DND-41 (cell line): ENCODE measurements around the gene CDC6.

Experiments used
- ATAC-seq: fragments of 200-7000 bp; cut with Tn5 transposase; 3 replicates; pipeline ENCODE4 v1.9.1; 2021; ENCODE audit warnings: low read depth; ENCODE audit not compliant: insufficient read depth
- DNase-seq: peaks from one replicate; pipeline ENCODE4 v3.0.0-alpha.2; 2020
- H2AFZ ChIP-seq: 2 replicates; pipeline ENCODE4 v1.6.0; 2012; ENCODE audit warnings: low read depth, low read length
- H3K27ac ChIP-seq: 2 replicates; pipeline ENCODE4 v1.5.1; 2012; ENCODE audit warnings: low read length, inconsistent platforms
- H3K27me3 ChIP-seq: fragments of 200-600 bp; sonication (generic); 2 replicates; pipeline ENCODE4 v1.6.0; 2012; ENCODE audit warnings: low read length, mild to moderate bottlenecking, inconsistent platforms; ENCODE audit not compliant: insufficient read depth, poor library complexity
- H3K36me3 ChIP-seq: 2 replicates; pipeline ENCODE4 v1.5.1; 2012; ENCODE audit warnings: low read length, inconsistent platforms; ENCODE audit not compliant: insufficient read depth
- H3K4me1 ChIP-seq: 2 replicates; pipeline ENCODE4 v1.5.1; 2012; ENCODE audit warnings: mild to moderate bottlenecking, low read length; ENCODE audit not compliant: insufficient read depth
- H3K4me2 ChIP-seq: 2 replicates; pipeline ENCODE4 v1.6.0; 2012; ENCODE audit warnings: mild to moderate bottlenecking, moderate library complexity, low read length, inconsistent platforms; ENCODE audit not compliant: insufficient read depth
- H3K4me3 ChIP-seq, 2 experiments: fragments of 200-600 bp in 1 of 2; shearing (Covaris generic) in 1 of 2; 2 replicates each; pipeline ENCODE4 v1.5.1; 2012 to 2016; ENCODE audit warnings: inconsistent platforms in 2 of 2, low read length in 2 of 2, mild to moderate bottlenecking in 2 of 2, low read depth in 1 of 2, moderate library complexity in 1 of 2
- H3K79me2 ChIP-seq: 2 replicates; pipeline ENCODE4 v1.6.0; 2012; ENCODE audit warnings: low read length, inconsistent platforms; ENCODE audit not compliant: insufficient read depth
- H3K9ac ChIP-seq: 2 replicates; pipeline ENCODE4 v1.6.0; 2012; ENCODE audit warnings: low read depth, mild to moderate bottlenecking, inconsistent platforms, low read length, moderate library complexity
- H3K9me3 ChIP-seq: 2 replicates; pipeline ENCODE4 v1.5.1; 2012; ENCODE audit warnings: low read length, moderate library complexity, mild to moderate bottlenecking, inconsistent platforms; ENCODE audit not compliant: insufficient read depth, severe bottlenecking
- H4K20me1 ChIP-seq: 2 replicates; pipeline ENCODE4 v1.6.0; 2012; ENCODE audit warnings: low read length; ENCODE audit not compliant: insufficient read depth
- CTCF ChIP-seq: IDR thresholded peaks from 2 replicates; pipeline ENCODE4 v1.5.1; 2012; ENCODE audit warnings: borderline replicate concordance, low read length, moderate library complexity, mild to moderate bottlenecking; ENCODE audit not compliant: poor library complexity, severe bottlenecking; ENCODE audit errors: extremely low read depth
- EZH2 ChIP-seq: IDR thresholded peaks from 3 replicates; pipeline ENCODE4 v1.6.1; 2012; ENCODE audit warnings: borderline replicate concordance, low read depth, mild to moderate bottlenecking, moderate library complexity, low read length, inconsistent platforms; ENCODE audit not compliant: severe bottlenecking

Gene CDC6

GRCh38 chr17:40283662-40284061, 4.0 kb upstream of the CDC6 start:
- no peaks in the 10 kb centered on the region for H3K27me3 ChIP-seq
- no peak overlapping the region for H3K27ac ChIP-seq
- H2AFZ ChIP-seq, result no peak overlapping the region
- H3K4me3 ChIP-seq, result no peak overlapping the region
- no peaks in the 10 kb centered on the region for H3K9me3 ChIP-seq
- ATAC-seq, result no peak
- peaks cover 10% of the 10 kb centered on the region for H3K79me2 ChIP-seq
- H4K20me1 ChIP-seq, result peaks cover under 1% of the 10 kb centered on the region; the same call in 1 of the 2 replicates
- TF ChIP-seq EZH2 (no peak), CTCF (no peak)
- no peak for DNase-seq
- peaks cover 24% of the 10 kb centered on the region for H3K36me3 ChIP-seq
- no peak overlapping the region for H3K9ac ChIP-seq
- peaks cover 10% of the 10 kb centered on the region for H3K4me1 ChIP-seq
- no peak overlapping the region for H3K4me2 ChIP-seq

GRCh38 chr17:40284085-40284713, 3.5 kb upstream of the CDC6 start:
- peaks cover 16% of the 10 kb centered on the region for H3K79me2 ChIP-seq
- H3K27me3 ChIP-seq, result no peaks in the 10 kb centered on the region
- no peaks in the 10 kb centered on the region for H3K9me3 ChIP-seq
- ATAC-seq (no peak), DNase-seq (no peak)
- no peak overlapping the region for H3K9ac ChIP-seq
- peaks cover 6% of the 10 kb centered on the region; the same call in 1 of the 2 replicates for H4K20me1 ChIP-seq
- H3K4me1 ChIP-seq, result peaks cover 16% of the 10 kb centered on the region
- H3K36me3 ChIP-seq, result peaks cover 24% of the 10 kb centered on the region
- TF ChIP-seq EZH2 (no peak), CTCF (no peak)
- H2AFZ ChIP-seq, result no peak overlapping the region
- H3K4me3 ChIP-seq, result no peak overlapping the region
- no peak overlapping the region for H3K4me2 ChIP-seq
- H3K27ac ChIP-seq, result no peak overlapping the region

- H3K36me3 ChIP-seq, result peaks cover 28% of the 10 kb centered on the region
- H3K27me3 ChIP-seq, result no peaks in the 10 kb centered on the region
- TF ChIP-seq EZH2, result no peak
- no peak for TF ChIP-seq CTCF
- H3K9me3 ChIP-seq, result no peaks in the 10 kb centered on the region
- DNase-seq (no peak), ATAC-seq (no peak)
- peaks cover 21% of the 10 kb centered on the region; the same call in 1 of the 2 replicates for H4K20me1 ChIP-seq
- peaks cover 38% of the 10 kb centered on the region for H3K4me1 ChIP-seq
- no peak overlapping the region for H2AFZ ChIP-seq
- H3K27ac ChIP-seq, result no peak overlapping the region
- peaks cover 38% of the 10 kb centered on the region for H3K79me2 ChIP-seq
- no peak overlapping the region for H3K4me3 ChIP-seq
- H3K9ac ChIP-seq, result peak overlapping the region; percentile 53
- peak overlapping the region; percentile 92; the same call in 1 of the 2 replicates for H3K4me2 ChIP-seq
Measured at GRCh38 chr17:40286473-40286872, 1.2 kb upstream of the CDC6 start.

GRCh38 chr17:40287159-40287493, 553 bp upstream of the CDC6 start:
- peak overlapping the region; percentile 77 for H3K27ac ChIP-seq
- no peak for DNase-seq
- peak overlapping the region; percentile 15 to 65; a peak in 3 of 4 replicates for H3K4me3 ChIP-seq
- H3K9me3 ChIP-seq, result no peaks in the 10 kb centered on the region
- peak overlapping the region; percentile 92 for H3K4me2 ChIP-seq
- H3K9ac ChIP-seq, result peak overlapping the region; percentile 53
- peak overlapping the region; percentile 96 for H2AFZ ChIP-seq
- H3K36me3 ChIP-seq, result peaks cover 35% of the 10 kb centered on the region
- no peaks in the 10 kb centered on the region for H3K27me3 ChIP-seq
- H3K79me2 ChIP-seq, result peaks cover 43% of the 10 kb centered on the region
- TF ChIP-seq EZH2 (no peak), CTCF (no peak)
- H4K20me1 ChIP-seq, result peaks cover 21% of the 10 kb centered on the region; the same call in 1 of the 2 replicates
- ATAC-seq, result peak; percentile 3
- H3K4me1 ChIP-seq, result peaks cover 44% of the 10 kb centered on the region
